ENCODE measurements around the gene SPAG6.

The SPAG6 gene

GRCh38 chr10:22325272-22326144, 19.8 kb upstream of the SPAG6 start (continued):
- TF ChIP-seq PRDM2 (tag by site-specific recombination; IDR thresholded peaks at IDR 0.05; ENCODE audit: borderline replicate concordance): no peak
- TF ChIP-seq ZNF19 (tag by site-specific recombination; IDR thresholded peaks at IDR 0.05; ENCODE audit: low read depth): no peak
- no peak for TF ChIP-seq ZNF580 (tag by site-specific recombination; IDR thresholded peaks at IDR 0.05)
- TF ChIP-seq ZNF394 (tag by site-specific recombination; IDR thresholded peaks at IDR 0.05; ENCODE audit: borderline replicate concordance): no peak
- no peak for TF ChIP-seq ZNF155 (tag by site-specific recombination; IDR thresholded peaks at IDR 0.05)
- TF ChIP-seq ZNF248 (tag by site-specific recombination; IDR thresholded peaks at IDR 0.05): no peak
- no peak for TF ChIP-seq ZNF510 (tag by site-specific recombination; IDR thresholded peaks at IDR 0.05; ENCODE audit: insufficient replicate concordance)
- no peak for TF ChIP-seq ZNF548 (tag by site-specific recombination; IDR thresholded peaks at IDR 0.05)
- no peak for TF ChIP-seq ZNF266 (tag by site-specific recombination; IDR thresholded peaks at IDR 0.05; ENCODE audit: low read depth)
- peak; percentile 61; the same call in 1 of the 2 replicates for TF ChIP-seq ZBTB17 (tag by site-specific recombination; IDR thresholded peaks at IDR 0.05)
- no peak for TF ChIP-seq SCRT1 (tag by site-specific recombination; IDR thresholded peaks at IDR 0.05; ENCODE audit: borderline replicate concordance)
- no peak for TF ChIP-seq ZNF211 (tag by site-specific recombination; IDR thresholded peaks at IDR 0.05; ENCODE audit: low read depth)
- TF ChIP-seq KLF1 (tag by site-specific recombination; IDR thresholded peaks at IDR 0.05): no peak
- TF ChIP-seq, protein P1, sequence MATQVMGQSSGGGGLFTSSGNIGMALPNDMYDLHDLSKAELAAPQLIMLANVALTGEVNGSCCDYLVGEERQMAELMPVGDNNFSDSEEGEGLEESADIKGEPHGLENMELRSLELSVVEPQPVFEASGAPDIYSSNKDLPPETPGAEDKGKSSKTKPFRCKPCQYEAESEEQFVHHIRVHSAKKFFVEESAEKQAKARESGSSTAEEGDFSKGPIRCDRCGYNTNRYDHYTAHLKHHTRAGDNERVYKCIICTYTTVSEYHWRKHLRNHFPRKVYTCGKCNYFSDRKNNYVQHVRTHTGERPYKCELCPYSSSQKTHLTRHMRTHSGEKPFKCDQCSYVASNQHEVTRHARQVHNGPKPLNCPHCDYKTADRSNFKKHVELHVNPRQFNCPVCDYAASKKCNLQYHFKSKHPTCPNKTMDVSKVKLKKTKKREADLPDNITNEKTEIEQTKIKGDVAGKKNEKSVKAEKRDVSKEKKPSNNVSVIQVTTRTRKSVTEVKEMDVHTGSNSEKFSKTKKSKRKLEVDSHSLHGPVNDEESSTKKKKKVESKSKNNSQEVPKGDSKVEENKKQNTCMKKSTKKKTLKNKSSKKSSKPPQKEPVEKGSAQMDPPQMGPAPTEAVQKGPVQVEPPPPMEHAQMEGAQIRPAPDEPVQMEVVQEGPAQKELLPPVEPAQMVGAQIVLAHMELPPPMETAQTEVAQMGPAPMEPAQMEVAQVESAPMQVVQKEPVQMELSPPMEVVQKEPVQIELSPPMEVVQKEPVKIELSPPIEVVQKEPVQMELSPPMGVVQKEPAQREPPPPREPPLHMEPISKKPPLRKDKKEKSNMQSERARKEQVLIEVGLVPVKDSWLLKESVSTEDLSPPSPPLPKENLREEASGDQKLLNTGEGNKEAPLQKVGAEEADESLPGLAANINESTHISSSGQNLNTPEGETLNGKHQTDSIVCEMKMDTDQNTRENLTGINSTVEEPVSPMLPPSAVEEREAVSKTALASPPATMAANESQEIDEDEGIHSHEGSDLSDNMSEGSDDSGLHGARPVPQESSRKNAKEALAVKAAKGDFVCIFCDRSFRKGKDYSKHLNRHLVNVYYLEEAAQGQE (tag by site-specific recombination; IDR thresholded peaks at IDR 0.05): 0 out of 2 replicates have a peak, but pooled peaks have one; percentile 8
- no peak for TF ChIP-seq ZBTB1 (tag by site-specific recombination; IDR thresholded peaks at IDR 0.05)
- no peak for TF ChIP-seq HOXC10 (CRISPR knock-in tag; IDR thresholded peaks at IDR 0.05)
- no peak for TF ChIP-seq ZNF202 (tag by site-specific recombination; IDR thresholded peaks at IDR 0.05; ENCODE audit: borderline replicate concordance)
- no peak for TF ChIP-seq ZSCAN23 (tag by site-specific recombination; IDR thresholded peaks at IDR 0.05)
- no peak for TF ChIP-seq ZNF677 (tag by site-specific recombination; IDR thresholded peaks at IDR 0.05)
- TF ChIP-seq BCL6B (tag by site-specific recombination; IDR thresholded peaks at IDR 0.05): no peak
- TF ChIP-seq PBX3 (CRISPR knock-in tag; IDR thresholded peaks at IDR 0.05): no peak
- no peak for TF ChIP-seq ZNF391 (tag by site-specific recombination; IDR thresholded peaks at IDR 0.05; ENCODE audit: borderline replicate concordance, low read depth)
- TF ChIP-seq ZNF132 (tag by site-specific recombination; IDR thresholded peaks at IDR 0.05; ENCODE audit: borderline replicate concordance): no peak
- no peak for TF ChIP-seq KLF16 (tag by site-specific recombination; IDR thresholded peaks at IDR 0.05)
- no peak for TF ChIP-seq ZBTB6 (tag by site-specific recombination; IDR thresholded peaks at IDR 0.05)

All from HEK293 (cell line).